GM12878 (cell line): Measurements from ENCODE around the gene INAFM1. TPM values are rescaled to one million over a fixed set of nuclear protein-coding genes. Genes with fewer than 3 reads are reported as not detected.

Source experiments
- BCL11A ChIP-seq: IDR thresholded peaks from 2 replicates; pipeline ENCODE4 v1.6.1; 2011; ENCODE audit warnings: low read depth, low read length
- CHD1 ChIP-seq: IDR thresholded peaks from 2 replicates; pipeline ENCODE4 v1.6.1; 2012; ENCODE audit warnings: low read depth, low read length, improper control_type of control experiment
- CHD4 ChIP-seq: fragments of 200-600 bp; sonication (generic); IDR thresholded peaks from 2 replicates; pipeline ENCODE4 v1.6.1; 2016; ENCODE audit warnings: mild to moderate bottlenecking
- HCFC1 ChIP-seq: fragments of 150-350 bp; IDR thresholded peaks from 2 replicates; pipeline ENCODE4 v1.6.1; 2014; ENCODE audit warnings: low read length
- IRF4 ChIP-seq: IDR thresholded peaks from 2 replicates; pipeline ENCODE4 v1.6.1; 2011; ENCODE audit warnings: low read depth, low read length
- JUNB ChIP-seq: IDR thresholded peaks from 2 replicates; pipeline ENCODE4 v1.6.1; 2016; ENCODE audit warnings: antibody characterized with exemption, mild to moderate bottlenecking
- LARP7 ChIP-seq: fragments of 450-650 bp; IDR thresholded peaks from 2 replicates; pipeline ENCODE4 v1.6.1; 2017; ENCODE audit warnings: mild to moderate bottlenecking
- MTA3 ChIP-seq: IDR thresholded peaks from 2 replicates; pipeline ENCODE4 v1.6.1; 2012; ENCODE audit warnings: low read length, inconsistent platforms, borderline replicate concordance
- MYC ChIP-seq: IDR thresholded peaks from 2 replicates; pipeline ENCODE4 v1.6.1; 2011; ENCODE audit warnings: mild to moderate bottlenecking, low read length, moderate library complexity, inconsistent platforms; ENCODE audit not compliant: insufficient read depth, insufficient replicate concordance, insufficient read length, severe bottlenecking
- NFIC ChIP-seq: IDR thresholded peaks from 2 replicates; pipeline ENCODE4 v1.6.1; 2012; ENCODE audit warnings: low read depth, mild to moderate bottlenecking, inconsistent platforms, low read length, moderate library complexity
- PAX5 ChIP-seq: IDR thresholded peaks from 2 replicates; pipeline ENCODE4 v1.6.1; 2011; ENCODE audit warnings: low read depth, low read length, borderline replicate concordance
- POLR2AphosphoS2 ChIP-seq: IDR thresholded peaks from 2 replicates; pipeline ENCODE4 v1.6.1; 2011; ENCODE audit warnings: low read depth, mild to moderate bottlenecking, low read length, improper control_type of control experiment, moderate library complexity
- POLR2AphosphoS5 ChIP-seq: IDR thresholded peaks from 2 replicates; pipeline ENCODE4 v1.6.1; 2011; ENCODE audit warnings: mild to moderate bottlenecking, low read length, inconsistent platforms
- RCOR1 ChIP-seq: conservative IDR thresholded peaks from 2 replicates; pipeline ENCODE4 v1.6.1; 2012; ENCODE audit warnings: low read depth, low read length, improper control_type of control experiment
- SIN3A ChIP-seq: IDR thresholded peaks from 2 replicates; pipeline ENCODE4 v1.6.1; 2012; ENCODE audit warnings: low read depth, low read length, improper control_type of control experiment
- SP1 ChIP-seq: IDR thresholded peaks from one replicate; pipeline ENCODE4 v1.6.1; 2011; ENCODE audit warnings: low read depth, low read length
- STAT3 ChIP-seq: IDR thresholded peaks from 2 replicates; pipeline ENCODE4 v1.6.1; 2011; ENCODE audit warnings: low read depth, low read length, improper control_type of control experiment
- YY1 ChIP-seq: IDR thresholded peaks from 2 replicates; pipeline ENCODE4 v1.6.1; 2011; ENCODE audit warnings: low read depth, mild to moderate bottlenecking, low read length
- ZBED1 ChIP-seq: IDR thresholded peaks from 2 replicates; pipeline ENCODE4 v1.6.1; 2016; ENCODE audit warnings: borderline replicate concordance
- ZNF217 ChIP-seq: fragments of 450-650 bp; IDR thresholded peaks from 2 replicates; pipeline ENCODE4 v1.6.1; 2017; ENCODE audit warnings: antibody characterized with exemption, mild to moderate bottlenecking
- ZNF24 ChIP-seq: fragments of 450-650 bp; IDR thresholded peaks from 2 replicates; pipeline ENCODE4 v1.6.1; 2017; ENCODE audit warnings: antibody characterized with exemption, mild to moderate bottlenecking
- polyA plus RNA-seq, 11 experiments: library from polyadenylated mRNA; depleted of rRNA in 4 of 11; unstranded in 6 of 11; stranded (reverse) in 5 of 11; fragments of >200 nt; fragmentation: Nextera tagmentation in 4 of 11; fragmentation: Illumina TruSeq in 1 of 11; extraction: Ambion mirVana in 4 of 11; extraction: Trizol in 1 of 11; gene quantifications; 1 replicate in 1 of 11; 2 replicates in 10 of 11; pipeline versions ENCODE4 v1.2.1 to v1.2.3, GENCODE V29; 2011 to 2016; ENCODE audit warnings: inconsistent platforms in 2 of 11, missing spikeins in 2 of 11, low read depth in 1 of 11
- total RNA-seq, 4 experiments: library from RNA; depleted of rRNA in 3 of 4; stranded (reverse); fragments of >200 nt in 3 of 4; fragmentation: Illumina TruSeq in 1 of 4; extraction: Trizol in 1 of 4; gene quantifications; 2 replicates each; pipeline versions ENCODE4 v1.2.1 to v1.2.3, GENCODE V29; 2013 to 2021
- TF ChIP-seq, protein P1 (sequence below): IDR thresholded peaks from 2 replicates; pipeline ENCODE4 v1.6.1; 2012; ENCODE audit warnings: low read depth, low read length, improper control_type of control experiment
- TF ChIP-seq, protein P2 (sequence below): fragments of 450-650 bp; IDR thresholded peaks from 2 replicates; pipeline ENCODE4 v1.6.1; 2017; ENCODE audit warnings: mild to moderate bottlenecking
- TF ChIP-seq, protein P3 (sequence below): fragments of 450-650 bp; IDR thresholded peaks from 2 replicates; pipeline ENCODE4 v1.6.1; 2017; ENCODE audit warnings: antibody characterized with exemption, mild to moderate bottlenecking, moderate library complexity
- TF ChIP-seq, protein P4 (sequence below): fragments of 450-650 bp; IDR thresholded peaks from 2 replicates; pipeline ENCODE4 v1.6.1; 2017; ENCODE audit warnings: low read depth, mild to moderate bottlenecking, moderate library complexity

INAFM1 gene
- total and polyA plus RNA-seq, 10 of the 15 experiments (the other 5 are each of a cell fraction or from before 2014, with no cell fraction given): 0.57 to 6.8 (median 1.1) TPM; not detected in 1

DNA sequence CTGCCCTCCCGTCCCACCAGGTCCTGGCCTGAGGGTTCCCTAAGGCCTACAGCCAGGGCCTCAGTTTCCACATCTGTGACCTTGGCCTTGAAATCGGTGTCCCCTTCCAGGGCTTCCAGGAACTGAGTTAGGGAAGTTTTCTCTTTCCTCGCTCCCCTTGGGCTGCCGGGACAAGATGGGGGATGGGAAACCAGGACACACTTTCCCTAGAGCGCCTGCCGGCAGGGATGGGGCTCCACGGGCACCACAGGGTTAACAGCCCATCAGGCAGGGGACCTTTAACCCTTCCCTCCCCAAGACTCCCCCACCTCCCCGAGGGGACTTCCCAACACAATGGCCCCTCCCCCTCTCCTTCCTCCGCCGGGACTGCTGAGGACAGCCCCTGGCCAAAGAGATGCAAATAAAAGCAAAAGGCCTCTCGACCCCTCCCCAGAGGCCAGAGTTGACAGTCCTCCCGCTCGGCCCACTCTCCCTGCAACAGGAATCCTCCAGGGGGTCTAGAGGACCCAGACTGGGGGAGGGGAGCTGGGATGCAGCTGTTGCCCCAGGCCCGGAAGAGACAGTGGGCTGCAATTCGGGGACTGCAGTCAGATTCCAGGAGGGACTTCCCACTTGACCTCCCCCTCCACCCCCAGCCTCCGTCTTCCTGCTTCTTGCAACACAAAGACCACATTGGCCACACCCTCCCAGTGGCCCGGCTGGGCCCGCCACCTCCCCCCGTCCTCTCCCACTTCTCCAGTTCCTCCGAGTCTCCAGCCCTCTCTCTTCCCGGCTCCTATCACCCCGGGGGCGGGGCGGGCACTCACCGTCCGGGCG, 47.1 kb upstream of the INAFM1 start (continued):
- peak; percentile 6 for TF ChIP-seq SP1
- no peak for TF ChIP-seq IRF4
- peak; percentile 40; the same call in 1 of the 2 replicates for TF ChIP-seq MTA3
- TF ChIP-seq ZBED1: no peak
- no peak for TF ChIP-seq JUNB
- TF ChIP-seq HCFC1: no peak
- TF ChIP-seq CHD1: 0 out of 2 replicates have a peak, but pooled peaks have one; percentile 61
- no peak for TF ChIP-seq BCL11A
- no peak for TF ChIP-seq YY1
- no peak for TF ChIP-seq MYC
- peak; percentile 89 for TF ChIP-seq ZNF217
- TF ChIP-seq NFIC: peak; percentile 51; the same call in 1 of the 2 replicates
- TF ChIP-seq STAT3: no peak
- peak; percentile 51; the same call in 1 of the 2 replicates for TF ChIP-seq PAX5
- TF ChIP-seq RCOR1: no peak
- no peak; the same call in 1 of the 2 replicates for TF ChIP-seq LARP7
- peak; percentile 59 for TF ChIP-seq SIN3A
- TF ChIP-seq, protein P1, sequence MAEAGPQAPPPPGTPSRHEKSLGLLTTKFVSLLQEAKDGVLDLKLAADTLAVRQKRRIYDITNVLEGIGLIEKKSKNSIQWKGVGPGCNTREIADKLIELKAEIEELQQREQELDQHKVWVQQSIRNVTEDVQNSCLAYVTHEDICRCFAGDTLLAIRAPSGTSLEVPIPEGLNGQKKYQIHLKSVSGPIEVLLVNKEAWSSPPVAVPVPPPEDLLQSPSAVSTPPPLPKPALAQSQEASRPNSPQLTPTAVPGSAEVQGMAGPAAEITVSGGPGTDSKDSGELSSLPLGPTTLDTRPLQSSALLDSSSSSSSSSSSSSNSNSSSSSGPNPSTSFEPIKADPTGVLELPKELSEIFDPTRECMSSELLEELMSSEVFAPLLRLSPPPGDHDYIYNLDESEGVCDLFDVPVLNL: no peak
- peak; percentile 41 for TF ChIP-seq POLR2AphosphoS5
- TF ChIP-seq, protein P2, sequence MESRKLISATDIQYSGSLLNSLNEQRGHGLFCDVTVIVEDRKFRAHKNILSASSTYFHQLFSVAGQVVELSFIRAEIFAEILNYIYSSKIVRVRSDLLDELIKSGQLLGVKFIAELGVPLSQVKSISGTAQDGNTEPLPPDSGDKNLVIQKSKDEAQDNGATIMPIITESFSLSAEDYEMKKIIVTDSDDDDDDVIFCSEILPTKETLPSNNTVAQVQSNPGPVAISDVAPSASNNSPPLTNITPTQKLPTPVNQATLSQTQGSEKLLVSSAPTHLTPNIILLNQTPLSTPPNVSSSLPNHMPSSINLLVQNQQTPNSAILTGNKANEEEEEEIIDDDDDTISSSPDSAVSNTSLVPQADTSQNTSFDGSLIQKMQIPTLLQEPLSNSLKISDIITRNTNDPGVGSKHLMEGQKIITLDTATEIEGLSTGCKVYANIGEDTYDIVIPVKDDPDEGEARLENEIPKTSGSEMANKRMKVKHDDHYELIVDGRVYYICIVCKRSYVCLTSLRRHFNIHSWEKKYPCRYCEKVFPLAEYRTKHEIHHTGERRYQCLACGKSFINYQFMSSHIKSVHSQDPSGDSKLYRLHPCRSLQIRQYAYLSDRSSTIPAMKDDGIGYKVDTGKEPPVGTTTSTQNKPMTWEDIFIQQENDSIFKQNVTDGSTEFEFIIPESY: no peak
- TF ChIP-seq, protein P3, sequence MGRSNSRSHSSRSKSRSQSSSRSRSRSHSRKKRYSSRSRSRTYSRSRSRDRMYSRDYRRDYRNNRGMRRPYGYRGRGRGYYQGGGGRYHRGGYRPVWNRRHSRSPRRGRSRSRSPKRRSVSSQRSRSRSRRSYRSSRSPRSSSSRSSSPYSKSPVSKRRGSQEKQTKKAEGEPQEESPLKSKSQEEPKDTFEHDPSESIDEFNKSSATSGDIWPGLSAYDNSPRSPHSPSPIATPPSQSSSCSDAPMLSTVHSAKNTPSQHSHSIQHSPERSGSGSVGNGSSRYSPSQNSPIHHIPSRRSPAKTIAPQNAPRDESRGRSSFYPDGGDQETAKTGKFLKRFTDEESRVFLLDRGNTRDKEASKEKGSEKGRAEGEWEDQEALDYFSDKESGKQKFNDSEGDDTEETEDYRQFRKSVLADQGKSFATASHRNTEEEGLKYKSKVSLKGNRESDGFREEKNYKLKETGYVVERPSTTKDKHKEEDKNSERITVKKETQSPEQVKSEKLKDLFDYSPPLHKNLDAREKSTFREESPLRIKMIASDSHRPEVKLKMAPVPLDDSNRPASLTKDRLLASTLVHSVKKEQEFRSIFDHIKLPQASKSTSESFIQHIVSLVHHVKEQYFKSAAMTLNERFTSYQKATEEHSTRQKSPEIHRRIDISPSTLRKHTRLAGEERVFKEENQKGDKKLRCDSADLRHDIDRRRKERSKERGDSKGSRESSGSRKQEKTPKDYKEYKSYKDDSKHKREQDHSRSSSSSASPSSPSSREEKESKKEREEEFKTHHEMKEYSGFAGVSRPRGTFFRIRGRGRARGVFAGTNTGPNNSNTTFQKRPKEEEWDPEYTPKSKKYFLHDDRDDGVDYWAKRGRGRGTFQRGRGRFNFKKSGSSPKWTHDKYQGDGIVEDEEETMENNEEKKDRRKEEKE: no peak
- no peak for TF ChIP-seq CHD4
- no peak; the same call in 1 of the 2 replicates for TF ChIP-seq POLR2AphosphoS2
- no peak; the same call in 1 of the 2 replicates for TF ChIP-seq ZNF24
- TF ChIP-seq, protein P4, sequence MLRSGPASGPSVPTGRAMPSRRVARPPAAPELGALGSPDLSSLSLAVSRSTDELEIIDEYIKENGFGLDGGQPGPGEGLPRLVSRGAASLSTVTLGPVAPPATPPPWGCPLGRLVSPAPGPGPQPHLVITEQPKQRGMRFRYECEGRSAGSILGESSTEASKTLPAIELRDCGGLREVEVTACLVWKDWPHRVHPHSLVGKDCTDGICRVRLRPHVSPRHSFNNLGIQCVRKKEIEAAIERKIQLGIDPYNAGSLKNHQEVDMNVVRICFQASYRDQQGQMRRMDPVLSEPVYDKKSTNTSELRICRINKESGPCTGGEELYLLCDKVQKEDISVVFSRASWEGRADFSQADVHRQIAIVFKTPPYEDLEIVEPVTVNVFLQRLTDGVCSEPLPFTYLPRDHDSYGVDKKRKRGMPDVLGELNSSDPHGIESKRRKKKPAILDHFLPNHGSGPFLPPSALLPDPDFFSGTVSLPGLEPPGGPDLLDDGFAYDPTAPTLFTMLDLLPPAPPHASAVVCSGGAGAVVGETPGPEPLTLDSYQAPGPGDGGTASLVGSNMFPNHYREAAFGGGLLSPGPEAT: peak; percentile 95
